ENCODE measurements around the gene BRI3.

BRI3 gene

GRCh38 chr7:98287486-98287959, 6.0 kb downstream of the BRI3 start:
- no peaks in the 10 kb centered on the region for H3K9me3 ChIP-seq (ENCODE audit: control insufficient read depth in 2 of 2, low read length in 2 of 2)
- H3K36me3 ChIP-seq (ENCODE audit: control insufficient read depth in 2 of 2, insufficient read depth in 2 of 2, low read length in 2 of 2) = peaks cover 11 to 14% of the 10 kb centered on the region in 2 donors
- H3K9ac ChIP-seq (ENCODE audit: low read length in 2 of 2) = no peak overlapping the region
- H3K4me1 ChIP-seq (ENCODE audit: control insufficient read depth, insufficient read depth, low read length) = peaks cover 61% of the 10 kb centered on the region
- no peak overlapping the region for H3K4me3 ChIP-seq (ENCODE audit: low read length in 2 of 2)
- H3K27me3 ChIP-seq (ENCODE audit: control insufficient read depth in 1 of 2, insufficient read depth in 2 of 2, low read length in 2 of 2) = no peaks in the 10 kb centered on the region
- H3K27ac ChIP-seq (ENCODE audit: low read length) = no peak overlapping the region

GRCh38 chr7:98288064-98288823, 6.8 kb downstream of the BRI3 start:
- Histone ChIP-seq H3K4me3 (ENCODE audit: low read length in 2 of 2) (no peak overlapping the region), H3K4me1 (ENCODE audit: control insufficient read depth, insufficient read depth, low read length) (peaks cover 54% of the 10 kb centered on the region), H3K9ac (ENCODE audit: low read length in 2 of 2) (no peak overlapping the region), H3K27me3 (ENCODE audit: control insufficient read depth in 1 of 2, insufficient read depth in 2 of 2, low read length in 2 of 2) (no peaks in the 10 kb centered on the region), H3K9me3 (ENCODE audit: control insufficient read depth in 2 of 2, low read length in 2 of 2) (no peaks in the 10 kb centered on the region), H3K36me3 (ENCODE audit: control insufficient read depth in 2 of 2, insufficient read depth in 2 of 2, low read length in 2 of 2) (peaks cover 12 to 17% of the 10 kb centered on the region in 2 donors), H3K27ac (ENCODE audit: low read length) (no peak overlapping the region)

- peaks cover 15 to 25% of the 10 kb centered on the region in 2 donors for H3K36me3 ChIP-seq (ENCODE audit: control insufficient read depth in 2 of 2, insufficient read depth in 2 of 2, low read length in 2 of 2)
- no peak overlapping the region for H3K9ac ChIP-seq (ENCODE audit: low read length in 2 of 2)
- no peaks in the 10 kb centered on the region for H3K27me3 ChIP-seq (ENCODE audit: control insufficient read depth in 1 of 2, insufficient read depth in 2 of 2, low read length in 2 of 2)
- no peak overlapping the region for H3K4me3 ChIP-seq (ENCODE audit: low read length in 2 of 2)
- H3K4me1 ChIP-seq (ENCODE audit: control insufficient read depth, insufficient read depth, low read length) = peaks cover 42% of the 10 kb centered on the region
- H3K9me3 ChIP-seq (ENCODE audit: control insufficient read depth in 2 of 2, low read length in 2 of 2) = no peaks in the 10 kb centered on the region
- H3K27ac ChIP-seq (ENCODE audit: low read length) = no peak overlapping the region
These were observed 7.9 kb downstream of the BRI3 start for GRCh38 chr7:98289333-98289875.

GRCh38 chr7:98291717-98292116, 10.2 kb downstream of the BRI3 start:
- Histone ChIP-seq H3K27me3 (ENCODE audit: control insufficient read depth in 1 of 2, insufficient read depth in 2 of 2, low read length in 2 of 2) (no peaks in the 10 kb centered on the region), H3K4me1 (ENCODE audit: control insufficient read depth, insufficient read depth, low read length) (peaks cover 20% of the 10 kb centered on the region), H3K36me3 (ENCODE audit: control insufficient read depth in 2 of 2, insufficient read depth in 2 of 2, low read length in 2 of 2) (peaks cover 15 to 27% of the 10 kb centered on the region in 2 donors), H3K27ac (ENCODE audit: low read length) (no peak overlapping the region), H3K9ac (ENCODE audit: low read length in 2 of 2) (no peak overlapping the region), H3K9me3 (ENCODE audit: control insufficient read depth in 2 of 2, low read length in 2 of 2) (peaks cover 0 to 5% of the 10 kb centered on the region in 2 donors), H3K4me3 (ENCODE audit: low read length in 2 of 2) (no peak overlapping the region)

GRCh38 chr7:98293265-98293664, 11.8 kb downstream of the BRI3 start:
- peaks cover 15 to 24% of the 10 kb centered on the region in 2 donors for H3K36me3 ChIP-seq (ENCODE audit: control insufficient read depth in 2 of 2, insufficient read depth in 2 of 2, low read length in 2 of 2)
- peaks cover 0 to 5% of the 10 kb centered on the region in 2 donors for H3K9me3 ChIP-seq (ENCODE audit: control insufficient read depth in 2 of 2, low read length in 2 of 2)
- H3K27ac ChIP-seq (ENCODE audit: low read length) = no peak overlapping the region
- peaks cover 7% of the 10 kb centered on the region for H3K4me1 ChIP-seq (ENCODE audit: control insufficient read depth, insufficient read depth, low read length)
- no peak overlapping the region for H3K9ac ChIP-seq (ENCODE audit: low read length in 2 of 2)
- H3K27me3 ChIP-seq (ENCODE audit: control insufficient read depth in 1 of 2, insufficient read depth in 2 of 2, low read length in 2 of 2) = no peaks in the 10 kb centered on the region
- H3K4me3 ChIP-seq (ENCODE audit: low read length in 2 of 2) = no peak overlapping the region

- Histone ChIP-seq H3K36me3 (ENCODE audit: control insufficient read depth in 2 of 2, insufficient read depth in 2 of 2, low read length in 2 of 2) (peaks cover 15 to 24% of the 10 kb centered on the region in 2 donors), H3K9ac (ENCODE audit: low read length in 2 of 2) (no peak overlapping the region), H3K9me3 (ENCODE audit: control insufficient read depth in 2 of 2, low read length in 2 of 2) (peaks cover 0 to 5% of the 10 kb centered on the region in 2 donors), H3K27me3 (ENCODE audit: control insufficient read depth in 1 of 2, insufficient read depth in 2 of 2, low read length in 2 of 2) (no peaks in the 10 kb centered on the region), H3K27ac (ENCODE audit: low read length) (no peak overlapping the region), H3K4me3 (ENCODE audit: low read length in 2 of 2) (no peak overlapping the region), H3K4me1 (ENCODE audit: control insufficient read depth, insufficient read depth, low read length) (peaks cover 5% of the 10 kb centered on the region)
These were observed 12.3 kb downstream of the BRI3 start for GRCh38 chr7:98293746-98294145.

GRCh38 chr7:98294326-98294725, 12.8 kb downstream of the BRI3 start:
- peaks cover 15 to 24% of the 10 kb centered on the region in 2 donors for H3K36me3 ChIP-seq (ENCODE audit: control insufficient read depth in 2 of 2, insufficient read depth in 2 of 2, low read length in 2 of 2)
- H3K27ac ChIP-seq (ENCODE audit: low read length) = no peak overlapping the region
- H3K4me3 ChIP-seq (ENCODE audit: low read length in 2 of 2) = no peak overlapping the region
- peaks cover 3% of the 10 kb centered on the region for H3K4me1 ChIP-seq (ENCODE audit: control insufficient read depth, insufficient read depth, low read length)
- H3K9me3 ChIP-seq (ENCODE audit: control insufficient read depth in 2 of 2, low read length in 2 of 2) = peaks cover 0 to 5% of the 10 kb centered on the region in 2 donors
- no peaks in the 10 kb centered on the region for H3K27me3 ChIP-seq (ENCODE audit: control insufficient read depth in 1 of 2, insufficient read depth in 2 of 2, low read length in 2 of 2)
- H3K9ac ChIP-seq (ENCODE audit: low read length in 2 of 2) = no peak overlapping the region

- Histone ChIP-seq H3K27ac (ENCODE audit: low read length) (no peak overlapping the region), H3K9me3 (ENCODE audit: control insufficient read depth in 2 of 2, low read length in 2 of 2) (peaks cover 0 to 5% of the 10 kb centered on the region in 2 donors), H3K36me3 (ENCODE audit: control insufficient read depth in 2 of 2, insufficient read depth in 2 of 2, low read length in 2 of 2) (peaks cover 15 to 24% of the 10 kb centered on the region in 2 donors), H3K4me1 (ENCODE audit: control insufficient read depth, insufficient read depth, low read length) (no peaks in the 10 kb centered on the region), H3K4me3 (ENCODE audit: low read length in 2 of 2) (no peak overlapping the region), H3K9ac (ENCODE audit: low read length in 2 of 2) (peak overlapping the region in 1 of 2 donors; percentile 21), H3K27me3 (ENCODE audit: control insufficient read depth in 1 of 2, insufficient read depth in 2 of 2, low read length in 2 of 2) (no peaks in the 10 kb centered on the region)
These were observed 13.4 kb downstream of the BRI3 start for GRCh38 chr7:98294798-98295382.

- no peaks in the 10 kb centered on the region for H3K27me3 ChIP-seq (ENCODE audit: control insufficient read depth in 1 of 2, insufficient read depth in 2 of 2, low read length in 2 of 2)
- H3K4me3 ChIP-seq (ENCODE audit: low read length in 2 of 2) = no peak overlapping the region
- H3K27ac ChIP-seq (ENCODE audit: low read length) = no peak overlapping the region
- H3K4me1 ChIP-seq (ENCODE audit: control insufficient read depth, insufficient read depth, low read length) = no peaks in the 10 kb centered on the region
- H3K9ac ChIP-seq (ENCODE audit: low read length in 2 of 2) = no peak overlapping the region
- peaks cover 15 to 24% of the 10 kb centered on the region in 2 donors for H3K36me3 ChIP-seq (ENCODE audit: control insufficient read depth in 2 of 2, insufficient read depth in 2 of 2, low read length in 2 of 2)
- H3K9me3 ChIP-seq (ENCODE audit: control insufficient read depth in 2 of 2, low read length in 2 of 2) = peaks cover 0 to 5% of the 10 kb centered on the region in 2 donors
These were observed 14.1 kb downstream of the BRI3 start for GRCh38 chr7:98295467-98296192.

- H3K9ac ChIP-seq (ENCODE audit: low read length in 2 of 2) = no peak overlapping the region
- no peak overlapping the region for H3K27ac ChIP-seq (ENCODE audit: low read length)
- no peak overlapping the region for H3K4me3 ChIP-seq (ENCODE audit: low read length in 2 of 2)
- peaks cover 10 to 19% of the 10 kb centered on the region in 2 donors for H3K36me3 ChIP-seq (ENCODE audit: control insufficient read depth in 2 of 2, insufficient read depth in 2 of 2, low read length in 2 of 2)
- H3K27me3 ChIP-seq (ENCODE audit: control insufficient read depth in 1 of 2, insufficient read depth in 2 of 2, low read length in 2 of 2) = no peaks in the 10 kb centered on the region
- H3K9me3 ChIP-seq (ENCODE audit: control insufficient read depth in 2 of 2, low read length in 2 of 2) = peaks cover 0 to 5% of the 10 kb centered on the region in 2 donors
- H3K4me1 ChIP-seq (ENCODE audit: control insufficient read depth, insufficient read depth, low read length) = no peaks in the 10 kb centered on the region
These were observed 15.3 kb downstream of the BRI3 start for GRCh38 chr7:98296833-98297232.
